GM23248 (cell line): ENCODE measurements around the gene TMEM132A.

Experiments
- EZH2 ChIP-seq: fragments of 200-600 bp; sonication (generic); IDR thresholded peaks from 2 replicates; pipeline ENCODE4 v1.6.1; 2018; ENCODE audit warnings: antibody characterized with exemption, mild to moderate bottlenecking; ENCODE audit not compliant: insufficient read depth, poor library complexity, severe bottlenecking
- EZH2phosphoT487 ChIP-seq: fragments of 200-600 bp; sonication (generic); IDR thresholded peaks from 2 replicates; pipeline ENCODE4 v1.6.1; 2018; ENCODE audit warnings: antibody characterized with exemption, moderate library complexity, mild to moderate bottlenecking, low read depth; ENCODE audit not compliant: insufficient read depth

- TF ChIP-seq EZH2phosphoT487 (no peak), EZH2 (no peak)
These were observed 36.7 kb upstream of the TMEM132A start for GRCh38 chr11:60887556-60887955.
